Loucy (cell line): ENCODE data around the gene FMR1.

Experiments used
- H2AFZ ChIP-seq: fragments of 200-600 bp; sonication (generic); 2 replicates; pipeline ENCODE4 v1.6.0; 2016; ENCODE audit warnings: antibody characterized with exemption, mild to moderate bottlenecking, low read length, moderate library complexity
- H3F3A ChIP-seq: fragments of 200-600 bp; 2 replicates; pipeline ENCODE4 v1.6.0; 2016; ENCODE audit warnings: antibody characterized with exemption, low read depth, mild to moderate bottlenecking
- H3K27me3 ChIP-seq: fragments of 200-600 bp; sonication (generic); 2 replicates; pipeline ENCODE4 v1.6.1; 2014; ENCODE audit warnings: low read length, mild to moderate bottlenecking; ENCODE audit not compliant: insufficient read depth, poor library complexity, severe bottlenecking
- H3K36me3 ChIP-seq: fragments of 200-600 bp; sonication (generic); 2 replicates; pipeline ENCODE4 v1.6.1; 2016; ENCODE audit warnings: low read length; ENCODE audit not compliant: insufficient read depth
- H3K4me1 ChIP-seq: fragments of 200-600 bp; sonication (generic); 2 replicates; pipeline ENCODE4 v1.5.1; 2014; ENCODE audit warnings: low read length, mild to moderate bottlenecking; ENCODE audit not compliant: insufficient read depth, poor library complexity, severe bottlenecking
- H3K4me2 ChIP-seq: fragments of 200-600 bp; sonication (generic); 2 replicates; pipeline ENCODE4 v1.6.0; 2014; ENCODE audit warnings: antibody characterized with exemption, low read length, low read depth, mild to moderate bottlenecking; ENCODE audit not compliant: poor library complexity, severe bottlenecking
- H3K4me3 ChIP-seq: fragments of 200-600 bp; sonication (generic); 2 replicates; pipeline ENCODE4 v1.5.1; 2014; ENCODE audit warnings: low read length, mild to moderate bottlenecking, mixed read lengths; ENCODE audit not compliant: poor library complexity, severe bottlenecking
- H3K79me2 ChIP-seq: fragments of 200-600 bp; sonication (generic); 2 replicates; pipeline ENCODE4 v1.6.1; 2014; ENCODE audit warnings: low read length; ENCODE audit not compliant: insufficient read depth
- H3K9ac ChIP-seq: fragments of 200-600 bp; sonication (generic); 2 replicates; pipeline ENCODE4 v1.6.0; 2014; ENCODE audit warnings: mild to moderate bottlenecking, low read depth, low read length, moderate library complexity; ENCODE audit not compliant: poor library complexity, severe bottlenecking
- H3K9me2 ChIP-seq: fragments of 200-600 bp; sonication (generic); replicated peaks from 2 replicates; pipeline ENCODE4 v1.6.1; 2016; ENCODE audit warnings: low read depth, low read length, mixed read lengths
- H3K9me3 ChIP-seq: fragments of 200-600 bp; sonication (generic); 2 replicates; pipeline ENCODE4 v1.6.1; 2014; ENCODE audit warnings: mild to moderate bottlenecking, antibody characterized with exemption, low read length, low read depth; ENCODE audit not compliant: insufficient read depth
- H4K20me1 ChIP-seq: fragments of 200-600 bp; sonication (generic); 2 replicates; pipeline ENCODE4 v1.6.0; 2014; ENCODE audit warnings: antibody characterized with exemption, low read length, mild to moderate bottlenecking; ENCODE audit not compliant: insufficient read depth, poor library complexity, severe bottlenecking
- CTCF ChIP-seq: fragments of 200-600 bp; sonication (generic); conservative IDR thresholded peaks from 2 replicates; pipeline ENCODE4 v1.5.1; 2014; ENCODE audit warnings: mild to moderate bottlenecking, antibody characterized with exemption, low read length
- EZH2phosphoT487 ChIP-seq: fragments of 200-600 bp; IDR thresholded peaks from 2 replicates; pipeline ENCODE4 v1.6.1; 2018; ENCODE audit warnings: antibody characterized with exemption, mild to moderate bottlenecking, moderate library complexity, borderline replicate concordance

The FMR1 gene

DNA sequence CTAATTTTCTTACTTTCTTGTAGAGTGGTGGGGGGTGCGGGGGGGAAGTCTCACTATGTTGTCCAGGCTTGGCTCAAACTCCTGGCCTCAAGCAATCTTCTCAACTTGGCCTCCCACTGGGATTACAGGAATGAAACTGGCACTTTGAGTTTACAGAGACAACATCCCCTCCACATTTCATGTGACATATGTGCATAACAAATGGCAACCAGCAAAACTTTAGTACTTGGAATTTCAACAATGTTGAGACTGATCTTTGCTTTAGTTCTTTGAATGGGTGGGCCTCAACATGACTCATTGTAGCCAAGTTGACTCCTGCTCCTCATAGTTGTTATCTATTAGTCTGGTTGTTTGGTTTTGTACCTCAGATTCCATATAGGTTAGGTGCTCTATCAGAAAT lies 11.4 kb upstream of the FMR1 start:
- Histone ChIP-seq H2AFZ (no peak overlapping the region), H3K4me3 (no peak overlapping the region), H3K79me2 (no peaks in the 10 kb centered on the region), H3K4me2 (no peak overlapping the region), H3K27me3 (no peaks in the 10 kb centered on the region), H3F3A (no peaks in the 10 kb centered on the region), H3K4me1 (no peaks in the 10 kb centered on the region), H3K9me2 (no peaks in the 10 kb centered on the region), H3K36me3 (no peaks in the 10 kb centered on the region), H4K20me1 (no peaks in the 10 kb centered on the region), H3K9ac (no peak overlapping the region), H3K9me3 (no peaks in the 10 kb centered on the region)
- TF ChIP-seq EZH2phosphoT487 (no peak), CTCF (no peak)

- Histone ChIP-seq H3K9me2 (no peaks in the 10 kb centered on the region), H3K4me3 (no peak overlapping the region), H3K9ac (no peak overlapping the region), H3K9me3 (no peaks in the 10 kb centered on the region), H3K27me3 (no peaks in the 10 kb centered on the region), H2AFZ (peak overlapping the region; percentile 49; the same call in 1 of the 2 replicates), H3K79me2 (no peaks in the 10 kb centered on the region), H3K4me1 (no peaks in the 10 kb centered on the region), H3K36me3 (no peaks in the 10 kb centered on the region), H3F3A (no peaks in the 10 kb centered on the region), H3K4me2 (no peak overlapping the region), H4K20me1 (no peaks in the 10 kb centered on the region)
- no peak for TF ChIP-seq EZH2phosphoT487
- TF ChIP-seq CTCF: no peak
Observed at GRCh38 chrX:147901461-147902126, 10.1 kb upstream of the FMR1 start.

- Histone ChIP-seq H3K4me2 (no peak overlapping the region), H3K36me3 (no peaks in the 10 kb centered on the region), H3K4me3 (no peak overlapping the region), H3K9me2 (no peaks in the 10 kb centered on the region), H3K9ac (no peak overlapping the region), H3F3A (no peaks in the 10 kb centered on the region), H3K27me3 (no peaks in the 10 kb centered on the region), H3K4me1 (no peaks in the 10 kb centered on the region), H3K79me2 (no peaks in the 10 kb centered on the region), H3K9me3 (no peaks in the 10 kb centered on the region), H4K20me1 (no peaks in the 10 kb centered on the region), H2AFZ (0 out of 2 replicates have a peak overlapping the region, but pooled peaks have one; percentile 49)
- TF ChIP-seq CTCF: no peak
Observed at GRCh38 chrX:147902270-147902669, 9.4 kb upstream of the FMR1 start.
